ENCODE results near the gene TP53RK. TPM values are rescaled to one million over a fixed set of nuclear protein-coding genes. Genes with fewer than 3 reads are reported as not detected.

The TP53RK gene
- total and polyA plus RNA-seq, 2 of the 13 experiments (the other 11 are each of a cell fraction or from before 2014, with no cell fraction given) = 12.9 to 25.5 TPM

GRCh38 chr20:46698788-46699187 is 9.5 kb upstream of the TP53RK start:
- no peaks in the 10 kb centered on the region for H3K79me2 ChIP-seq (ENCODE audit: insufficient read depth, low read length)
- ATAC-seq (peak; percentile 49), FAIRE-seq (no peak), DNase-seq (ENCODE audit: low spot score) (peak; percentile 56)
- no peak overlapping the region for H3K4me3 ChIP-seq (replicated peaks in 1 of 3; ENCODE audit: insufficient read depth in 1 of 3, low read depth in 2 of 3, low read length in 3 of 3)
- peak overlapping the region; percentile 7; the same call in 1 of the 2 replicates for H3K4me2 ChIP-seq (ENCODE audit: low read depth, low read length)
- ChIA-PET CTCF (ENCODE audit: low intra/inter-chr PET ratio, low total read pairs) (interaction anchor here (1.0 to 3.7 kb wide), 5 partner anchors 10 to 178 kb away, joined by 3 to 45 read pairs (median 5); no protein-coding TSS in a partner anchor), POLR2A (no interaction called here)
- H3K9ac ChIP-seq (ENCODE audit: insufficient read depth, low read depth, low read length) = no peak overlapping the region
- no peak overlapping the region for H3K27ac ChIP-seq (ENCODE audit: extremely low read length, insufficient read depth, low read length)
- H3K36me3 ChIP-seq (replicated peaks in 1 of 2; ENCODE audit: control insufficient read depth in 1 of 2, insufficient read depth in 2 of 2, low read length in 2 of 2) = no peaks in the 10 kb centered on the region
- peaks cover 69% of the 10 kb centered on the region for H3K4me1 ChIP-seq (ENCODE audit: insufficient read depth, low read length)
- no peaks in the 10 kb centered on the region for H3K9me3 ChIP-seq (ENCODE audit: low read length)
- no peak for TF ChIP-seq THAP11 (CRISPR knock-in tag; IDR thresholded peaks at IDR 0.05)
- TF ChIP-seq NFYC (CRISPR knock-in tag; IDR thresholded peaks at IDR 0.05) = peak; percentile 53
- no peak for TF ChIP-seq MXD4 (CRISPR knock-in tag; IDR thresholded peaks at IDR 0.05)
- TF ChIP-seq ZMYM4 (CRISPR knock-in tag; IDR thresholded peaks at IDR 0.05) = no peak; the same call in 1 of the 2 replicates
- BruUV-seq (replicated peaks) = no TSS peak
- H2AFZ ChIP-seq (ENCODE audit: low read length) = no peak overlapping the region
- intact Hi-C loops (cut with micrococcal nuclease; ENCODE audit: unreplicated experiment) = loop anchor here (1.0 kb wide), 2 partner anchors 139 to 177 kb away; no protein-coding TSS in a partner anchor
- WGBS (ENCODE audit: low lambda C conversion rate) = 22% methylated on average over 2 of the region's 2 CpGs
- in situ Hi-C loops (cut with HindIII; ENCODE audit: extremely low pct_ligation_motif_present, low pct_unique_long_range_greater_than_20kb) = no loop called here
- no peaks in the 10 kb centered on the region for H3K27me3 ChIP-seq (ENCODE audit: control insufficient read depth in 1 of 2, insufficient read depth in 2 of 2, low read length in 2 of 2)
- no peaks in the 10 kb centered on the region for H4K20me1 ChIP-seq (ENCODE audit: insufficient read depth, low read length)

- intact Hi-C loops (cut with micrococcal nuclease; ENCODE audit: unreplicated experiment) = no loop called here
- CTCF ChIA-PET (ENCODE audit: low intra/inter-chr PET ratio, low total read pairs) = no interaction called here
- no TSS peak for BruUV-seq (replicated peaks)
- no peak for TF ChIP-seq SIN3A (IDR thresholded peaks at IDR 0.05; ENCODE audit: borderline replicate concordance, low read depth, low read length)
- TF ChIP-seq ZBTB7A (CRISPR knock-in tag; IDR thresholded peaks at IDR 0.05) = no peak
- TF ChIP-seq ZNF747 (CRISPR knock-in tag; IDR thresholded peaks at IDR 0.05; ENCODE audit: borderline replicate concordance) = no peak
- TF ChIP-seq RNF2 (conservative IDR thresholded peaks at IDR 0.05; ENCODE audit: low read depth) = no peak
- TF ChIP-seq GTF2F1 (IDR thresholded peaks at IDR 0.05; ENCODE audit: low read length) = no peak
- peak; percentile 62 for TF ChIP-seq ZNF263 (CRISPR knock-in tag; IDR thresholded peaks at IDR 0.05)
- no peak for TF ChIP-seq ZNF614 (CRISPR knock-in tag; IDR thresholded peaks at IDR 0.05; ENCODE audit: borderline replicate concordance)
- TF ChIP-seq HNF4G (IDR thresholded peaks at IDR 0.05; ENCODE audit: borderline replicate concordance, low read depth, low read length) = no peak
- no peak for TF ChIP-seq HNF4G (CRISPR knock-in tag; IDR thresholded peaks at IDR 0.05; ENCODE audit: borderline replicate concordance, low read depth)
- TF ChIP-seq HOMEZ (CRISPR knock-in tag; IDR thresholded peaks at IDR 0.05; ENCODE audit: low read depth) = no peak
- TF ChIP-seq ZNF720 (CRISPR knock-in tag; IDR thresholded peaks at IDR 0.05) = no peak
- TF ChIP-seq ZNF660 (CRISPR knock-in tag; IDR thresholded peaks at IDR 0.05; ENCODE audit: borderline replicate concordance, low read depth) = no peak
- no peak for TF ChIP-seq KLF6 (CRISPR knock-in tag; IDR thresholded peaks at IDR 0.05)
- TF ChIP-seq ZNF672 (CRISPR knock-in tag; IDR thresholded peaks at IDR 0.05) = no peak
- no peak for TF ChIP-seq POLR2AphosphoS5 (IDR thresholded peaks at IDR 0.05; ENCODE audit: low read depth, low read length)
- no peak for TF ChIP-seq ZNF552 (CRISPR knock-in tag; IDR thresholded peaks at IDR 0.05; ENCODE audit: borderline replicate concordance)
Measured at GRCh38 chr20:46696791-46697279, 7.6 kb upstream of the TP53RK start.

More at GRCh38 chr20:46696791-46697279, 7.6 kb upstream of the TP53RK start:
- H3K9ac ChIP-seq (ENCODE audit: insufficient read depth, low read depth, low read length) = no peak overlapping the region
- in situ Hi-C loops (cut with HindIII; ENCODE audit: extremely low pct_ligation_motif_present, low pct_unique_long_range_greater_than_20kb) = no loop called here
- no peaks in the 10 kb centered on the region for H3K79me2 ChIP-seq (ENCODE audit: insufficient read depth, low read length)
- FAIRE-seq (no peak), DNase-seq (ENCODE audit: low spot score) (no peak), ATAC-seq (no peak)
- no peaks in the 10 kb centered on the region for H3K27me3 ChIP-seq (ENCODE audit: control insufficient read depth in 1 of 2, insufficient read depth in 2 of 2, low read length in 2 of 2)
- H3K9me3 ChIP-seq (ENCODE audit: low read length) = no peaks in the 10 kb centered on the region
- no peak overlapping the region for H2AFZ ChIP-seq (ENCODE audit: low read length)
- H4K20me1 ChIP-seq (ENCODE audit: insufficient read depth, low read length) = no peaks in the 10 kb centered on the region
- H3K27ac ChIP-seq (ENCODE audit: extremely low read length, insufficient read depth, low read length) = no peak overlapping the region
- H3K4me3 ChIP-seq (replicated peaks in 1 of 3; ENCODE audit: insufficient read depth in 1 of 3, low read depth in 2 of 3, low read length in 3 of 3) = no peak overlapping the region
- POLR2A ChIA-PET = no interaction called here
- no peak overlapping the region for H3K4me2 ChIP-seq (ENCODE audit: low read depth, low read length)
- no peaks in the 10 kb centered on the region for H3K36me3 ChIP-seq (replicated peaks in 1 of 2; ENCODE audit: control insufficient read depth in 1 of 2, insufficient read depth in 2 of 2, low read length in 2 of 2)
- peaks cover 58% of the 10 kb centered on the region for H3K4me1 ChIP-seq (ENCODE audit: insufficient read depth, low read length)
- 54% methylated on average over 3 of the region's 3 CpGs for WGBS (ENCODE audit: low lambda C conversion rate)

Measured in HepG2 (cell line).